ENCODE data around the gene VIL1. TPM values are rescaled to one million over a fixed set of nuclear protein-coding genes. Genes with fewer than 3 reads are reported as not detected.

VIL1 gene
- total RNA-seq, 1 donor from 2014 or later, result not detected

GRCh38 chr2:218448934-218449333 is 30.0 kb downstream of the VIL1 start:
- DNase-seq (ENCODE audit: low read depth), result no peak
- H3K4me3 ChIP-seq (ENCODE audit: low read depth, low read length), result no peak overlapping the region
- no peak for TF ChIP-seq CTCF (conservative IDR thresholded peaks at IDR 0.05; ENCODE audit: low read depth, low read length)

GRCh38 chr2:218452079-218452478 is 33.2 kb downstream of the VIL1 start:
- no peak overlapping the region for H3K4me3 ChIP-seq (ENCODE audit: low read depth, low read length)
- TF ChIP-seq CTCF (conservative IDR thresholded peaks at IDR 0.05; ENCODE audit: low read depth, low read length), result no peak

GRCh38 chr2:218456849-218457248 is 37.9 kb downstream of the VIL1 start:
- DNase-seq (ENCODE audit: low read depth), result no peak
- no peak overlapping the region for H3K4me3 ChIP-seq (ENCODE audit: low read depth, low read length)
- TF ChIP-seq CTCF (conservative IDR thresholded peaks at IDR 0.05; ENCODE audit: low read depth, low read length), result no peak

More at GRCh38 chr2:218452079-218452478, 33.2 kb downstream of the VIL1 start:
- no peak for DNase-seq (ENCODE audit: low read depth)

- H3K4me3 ChIP-seq (ENCODE audit: low read depth, low read length), result no peak overlapping the region
- TF ChIP-seq CTCF (conservative IDR thresholded peaks at IDR 0.05; ENCODE audit: low read depth, low read length), result no peak
- DNase-seq (ENCODE audit: low read depth), result no peak
These were observed 39.7 kb downstream of the VIL1 start for GRCh38 chr2:218458598-218458997.

GRCh38 chr2:218465987-218466633 is 47.2 kb downstream of the VIL1 start:
- H3K4me3 ChIP-seq (ENCODE audit: low read depth, low read length), result no peak overlapping the region
- TF ChIP-seq CTCF (conservative IDR thresholded peaks at IDR 0.05; ENCODE audit: low read depth, low read length), result peak; percentile 46
- no peak for DNase-seq (ENCODE audit: low read depth)

GRCh38 chr2:218470448-218470847 is 51.5 kb downstream of the VIL1 start:
- no peak for TF ChIP-seq CTCF (conservative IDR thresholded peaks at IDR 0.05; ENCODE audit: low read depth, low read length)
- peak; percentile 40 for DNase-seq (ENCODE audit: low read depth)
- no peak overlapping the region for H3K4me3 ChIP-seq (ENCODE audit: low read depth, low read length)

- no peak overlapping the region for H3K4me3 ChIP-seq (ENCODE audit: low read depth, low read length)
- TF ChIP-seq CTCF (conservative IDR thresholded peaks at IDR 0.05; ENCODE audit: low read depth, low read length), result no peak
- DNase-seq (ENCODE audit: low read depth), result no peak
These were observed 52.1 kb downstream of the VIL1 start for GRCh38 chr2:218471036-218471435.
